OCI-LY7 (cell line): ENCODE data around the gene ACTA2.

Source experiments
- CTCF ChIP-seq: fragments of 200-600 bp; sonication (generic); conservative IDR thresholded peaks from 2 replicates; pipeline ENCODE4 v1.5.1; 2014; ENCODE audit warnings: mild to moderate bottlenecking, antibody characterized with exemption, low read length, moderate library complexity, mixed read lengths
- EZH2phosphoT487 ChIP-seq: fragments of 200-600 bp; sonication (generic); IDR thresholded peaks from 2 replicates; pipeline ENCODE4 v1.6.1; 2018; ENCODE audit warnings: low read depth, borderline replicate concordance, mild to moderate bottlenecking, mixed run types, antibody characterized with exemption, low read length, moderate library complexity, mixed read lengths

- TF ChIP-seq CTCF (no peak), EZH2phosphoT487 (no peak)
These were observed 35.6 kb downstream of the ACTA2 start for GRCh38 chr10:88916986-88917385.
